Measurements from ENCODE around the gene TAF12. TPM values are rescaled to one million over a fixed set of nuclear protein-coding genes. Genes with fewer than 3 reads are reported as not detected.
A peak's percentile ranks its signal among the peaks of the same experiment; 100 is the strongest.

TAF12 gene
- total RNA-seq, 1 donor from 2014 or later = 32.2 TPM

GRCh38 chr1:28671254-28671780, 28.4 kb upstream of the TAF12 start:
- Histone ChIP-seq H3K36me3 (peaks cover 0 to 2% of the 10 kb centered on the region in 2 donors), H3K9me3 (no peaks in the 10 kb centered on the region), H3K4me3 (no peak overlapping the region), H3K27ac (no peak overlapping the region), H3K27me3 (no peaks in the 10 kb centered on the region), H3K4me1 (peaks cover 0 to 12% of the 10 kb centered on the region in 2 donors)
- intact Hi-C loops (cut with DNase I) = no loop called here
- DNase-seq (ENCODE audit: low spot score in 2 of 2) = no peak
- TF ChIP-seq CTCF (IDR thresholded peaks at IDR 0.05) = no peak

GRCh38 chr1:28668956-28669723, 26.3 kb upstream of the TAF12 start:
- peak overlapping the region; percentile 94 to 100 for H3K27ac ChIP-seq
- H3K4me3 ChIP-seq = peak overlapping the region; percentile 71 to 75
- intact Hi-C loops (cut with DNase I) = loop anchor here (1.0 to 2.0 kb wide), 3 partner anchors 21 to 68 kb away; partner anchors contain the start of genes RNU11, TAF12 and YTHDF2
- peak in 1 of 2 donors; percentile 73 for DNase-seq (ENCODE audit: low spot score in 2 of 2)
- no peaks in the 10 kb centered on the region for H3K36me3 ChIP-seq
- H3K27me3 ChIP-seq = no peaks in the 10 kb centered on the region
- TF ChIP-seq CTCF (IDR thresholded peaks at IDR 0.05) = no peak
- H3K9me3 ChIP-seq = no peaks in the 10 kb centered on the region
- peaks cover 0 to 12% of the 10 kb centered on the region in 2 donors for H3K4me1 ChIP-seq

- no peak for TF ChIP-seq CTCF (IDR thresholded peaks at IDR 0.05)
- H3K4me3 ChIP-seq = peak within 1 kb of the TSS; percentile 71 to 75
- peak within 1 kb of the TSS; percentile 94 to 100 for H3K27ac ChIP-seq
- no peaks in the 10 kb centered on the region for H3K9me3 ChIP-seq
- H3K36me3 ChIP-seq = no peaks in the 10 kb centered on the region
- H3K27me3 ChIP-seq = no peaks in the 10 kb centered on the region
- peak; percentile 39 to 90 for DNase-seq (ENCODE audit: low spot score in 2 of 2)
- intact Hi-C loops (cut with DNase I) = loop anchor here (1.0 to 2.0 kb wide), 2 partner anchors 25 to 68 kb away; partner anchors contain the start of genes TAF12 and YTHDF2
- H3K4me1 ChIP-seq = peaks cover 0 to 12% of the 10 kb centered on the region in 2 donors
Observed at GRCh38 chr1:28668191-28668955, 25.5 kb upstream of the TAF12 start, which contains the start of gene GMEB1. TSS of gene GMEB1 (plus strand) at chr1:28668784. CDS start at chr1:28683613, 14,829 bp downstream.

GRCh38 chr1:28666806-28667205, 23.9 kb upstream of the TAF12 start:
- no peak for TF ChIP-seq CTCF (IDR thresholded peaks at IDR 0.05)
- H3K27me3 ChIP-seq = no peaks in the 10 kb centered on the region

GRCh38 chr1:28663871-28664470, 21.1 kb upstream of the TAF12 start:
- DNase-seq (ENCODE audit: low spot score in 2 of 2) = no peak
- Histone ChIP-seq H3K4me3 (no peak overlapping the region), H3K36me3 (no peaks in the 10 kb centered on the region), H3K4me1 (peaks cover 0 to 9% of the 10 kb centered on the region in 2 donors), H3K9me3 (no peaks in the 10 kb centered on the region), H3K27ac (no peak overlapping the region), H3K27me3 (no peaks in the 10 kb centered on the region)
- no peak for TF ChIP-seq CTCF (IDR thresholded peaks at IDR 0.05)
- intact Hi-C loops (cut with DNase I) = no loop called here

More at GRCh38 chr1:28666806-28667205, 23.9 kb upstream of the TAF12 start:
- Histone ChIP-seq H3K36me3 (no peaks in the 10 kb centered on the region), H3K4me3 (no peak overlapping the region), H3K27ac (no peak overlapping the region), H3K9me3 (no peaks in the 10 kb centered on the region), H3K4me1 (peaks cover 0 to 12% of the 10 kb centered on the region in 2 donors)
- intact Hi-C loops (cut with DNase I) = no loop called here
- no peak for DNase-seq (ENCODE audit: low spot score in 2 of 2)

Measured in ascending aorta (tissue), 2 donors.